Astrocyte of the spinal cord (primary cell): ENCODE results near the gene DLG3.

ENCODE experiments used
- DNase-seq: peaks from one replicate; pipeline ENCODE4 v3.0.0; 2011; ENCODE audit warnings: low read depth, low spot score
- H3K4me3 ChIP-seq: 2 replicates; pipeline ENCODE4 v1.5.1; 2011; ENCODE audit warnings: low read depth, mild to moderate bottlenecking, low read length, moderate library complexity
- in situ Hi-C: cut with HindIII; loops from 2 replicates; pipeline ENCODE4 v1.10.0; 2017; ENCODE audit warnings: low sequenced_read_pairs
- TF ChIP-seq, protein P1 (sequence below): IDR thresholded peaks from 2 replicates; pipeline ENCODE4 v1.5.1; 2012; ENCODE audit warnings: low read depth, mild to moderate bottlenecking, low read length, inconsistent platforms

Gene DLG3

DNA sequence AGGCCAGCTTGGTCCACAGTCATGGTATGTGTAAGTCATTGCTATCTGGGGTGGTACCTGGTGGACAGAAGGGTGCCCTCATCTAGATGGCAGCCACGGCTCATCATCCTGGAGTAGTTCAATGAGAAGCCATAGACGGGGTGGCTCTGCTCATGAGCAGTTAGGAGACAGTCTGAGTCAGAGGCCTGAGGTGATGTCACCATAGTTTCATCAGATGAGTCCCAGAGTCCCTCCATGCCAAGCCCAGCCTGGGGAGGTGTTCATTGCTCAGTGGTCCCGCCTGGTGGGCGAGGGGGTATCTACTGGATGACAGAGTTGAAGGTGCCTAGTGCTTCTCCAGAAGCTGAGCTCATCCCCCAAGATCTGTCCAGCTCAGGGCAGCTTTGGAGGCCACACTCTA lies 49.8 kb downstream of the DLG3 start:
- no peak overlapping the region for H3K4me3 ChIP-seq
- no peak for DNase-seq
- TF ChIP-seq, protein P1, sequence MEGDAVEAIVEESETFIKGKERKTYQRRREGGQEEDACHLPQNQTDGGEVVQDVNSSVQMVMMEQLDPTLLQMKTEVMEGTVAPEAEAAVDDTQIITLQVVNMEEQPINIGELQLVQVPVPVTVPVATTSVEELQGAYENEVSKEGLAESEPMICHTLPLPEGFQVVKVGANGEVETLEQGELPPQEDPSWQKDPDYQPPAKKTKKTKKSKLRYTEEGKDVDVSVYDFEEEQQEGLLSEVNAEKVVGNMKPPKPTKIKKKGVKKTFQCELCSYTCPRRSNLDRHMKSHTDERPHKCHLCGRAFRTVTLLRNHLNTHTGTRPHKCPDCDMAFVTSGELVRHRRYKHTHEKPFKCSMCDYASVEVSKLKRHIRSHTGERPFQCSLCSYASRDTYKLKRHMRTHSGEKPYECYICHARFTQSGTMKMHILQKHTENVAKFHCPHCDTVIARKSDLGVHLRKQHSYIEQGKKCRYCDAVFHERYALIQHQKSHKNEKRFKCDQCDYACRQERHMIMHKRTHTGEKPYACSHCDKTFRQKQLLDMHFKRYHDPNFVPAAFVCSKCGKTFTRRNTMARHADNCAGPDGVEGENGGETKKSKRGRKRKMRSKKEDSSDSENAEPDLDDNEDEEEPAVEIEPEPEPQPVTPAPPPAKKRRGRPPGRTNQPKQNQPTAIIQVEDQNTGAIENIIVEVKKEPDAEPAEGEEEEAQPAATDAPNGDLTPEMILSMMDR = no peak
- in situ Hi-C loops = no loop called here

DNA sequence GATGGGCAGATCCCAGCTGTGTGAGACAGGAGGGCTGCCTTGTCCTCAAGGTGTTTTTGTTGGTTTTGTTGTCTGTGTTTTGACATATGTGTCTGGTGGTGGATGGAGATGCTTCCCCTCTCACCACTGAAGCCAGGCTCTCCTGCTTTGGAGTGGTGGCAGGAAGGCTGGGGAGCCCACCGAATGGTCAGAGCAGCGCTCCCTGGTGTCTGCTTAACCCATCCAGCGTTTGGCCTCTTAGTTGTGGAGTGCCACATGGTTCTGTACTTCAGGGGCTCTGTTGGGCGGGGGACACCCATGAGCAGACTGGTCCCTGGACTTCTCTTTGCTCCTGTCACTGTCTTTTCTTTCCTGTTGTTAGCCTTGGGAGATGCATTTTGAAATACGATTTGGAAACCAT lies 51.9 kb downstream of the DLG3 start:
- in situ Hi-C loops = no loop called here
- no peak for DNase-seq
- no peak overlapping the region for H3K4me3 ChIP-seq
- TF ChIP-seq, protein P1 = no peak

DNA sequence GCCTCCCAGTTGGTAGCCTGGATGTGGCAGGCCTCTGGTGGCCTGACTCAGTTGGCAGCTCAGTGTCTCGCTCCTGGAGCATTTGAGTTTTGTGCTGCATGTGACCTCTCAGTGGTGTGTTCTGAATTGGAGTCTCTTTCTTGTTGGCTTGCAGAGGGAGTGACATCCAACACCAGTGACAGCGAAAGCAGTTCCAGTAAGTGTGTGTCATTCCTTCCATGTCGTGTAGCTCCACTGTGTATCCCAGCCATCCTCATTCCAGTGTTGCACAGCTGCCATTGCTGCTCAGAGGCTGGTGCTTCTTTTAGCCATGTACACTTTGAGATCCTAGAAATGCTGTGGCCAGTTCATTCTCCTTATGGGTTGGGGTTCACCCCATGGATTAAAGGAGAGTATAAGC lies 52.4 kb downstream of the DLG3 start:
- DNase-seq = no peak
- in situ Hi-C loops = no loop called here
- H3K4me3 ChIP-seq = no peak overlapping the region
- TF ChIP-seq, protein P1 = no peak

DNA sequence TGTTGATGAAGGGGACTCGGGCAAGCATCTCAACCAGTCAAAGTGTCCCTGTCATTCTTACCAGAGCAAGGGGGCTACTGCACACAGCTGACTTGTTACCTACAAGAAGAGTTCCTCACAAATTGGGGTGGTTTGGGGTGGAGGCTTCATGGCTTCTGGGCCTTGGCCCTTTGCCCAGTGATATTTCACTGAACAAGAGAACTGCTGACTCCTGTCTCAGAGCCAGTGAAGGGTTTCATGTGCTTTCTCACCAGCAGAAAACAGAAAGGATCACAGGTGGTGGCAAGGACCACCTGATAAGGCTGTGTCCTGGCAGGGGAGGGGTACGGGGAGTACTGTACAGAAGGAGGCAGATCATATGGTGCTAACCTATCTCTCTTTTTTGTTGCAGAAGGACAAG lies 53.5 kb downstream of the DLG3 start:
- TF ChIP-seq, protein P1 = no peak
- in situ Hi-C loops = no loop called here
- no peak for DNase-seq
- no peak overlapping the region for H3K4me3 ChIP-seq

DNA sequence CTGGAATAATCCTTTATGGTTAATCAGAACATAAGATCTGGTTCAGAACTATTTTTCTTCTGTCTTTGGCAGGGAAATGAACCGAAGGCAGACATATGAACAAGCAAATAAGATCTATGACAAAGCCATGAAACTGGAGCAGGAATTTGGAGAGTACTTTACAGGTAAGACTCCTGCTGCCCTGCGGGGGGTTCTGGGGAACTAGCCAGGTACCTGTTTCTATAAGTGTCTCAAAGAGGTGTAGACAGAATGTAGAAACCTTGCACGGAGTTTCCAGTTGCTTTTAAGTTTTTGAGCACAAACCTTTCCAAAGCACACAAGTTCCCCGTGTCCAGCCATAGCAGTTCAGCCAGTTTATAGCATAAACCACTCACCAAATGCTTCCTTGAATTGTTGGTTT lies 56.2 kb downstream of the DLG3 start:
- in situ Hi-C loops = no loop called here
- TF ChIP-seq, protein P1 = no peak
- DNase-seq = no peak
- no peak overlapping the region for H3K4me3 ChIP-seq

DNA sequence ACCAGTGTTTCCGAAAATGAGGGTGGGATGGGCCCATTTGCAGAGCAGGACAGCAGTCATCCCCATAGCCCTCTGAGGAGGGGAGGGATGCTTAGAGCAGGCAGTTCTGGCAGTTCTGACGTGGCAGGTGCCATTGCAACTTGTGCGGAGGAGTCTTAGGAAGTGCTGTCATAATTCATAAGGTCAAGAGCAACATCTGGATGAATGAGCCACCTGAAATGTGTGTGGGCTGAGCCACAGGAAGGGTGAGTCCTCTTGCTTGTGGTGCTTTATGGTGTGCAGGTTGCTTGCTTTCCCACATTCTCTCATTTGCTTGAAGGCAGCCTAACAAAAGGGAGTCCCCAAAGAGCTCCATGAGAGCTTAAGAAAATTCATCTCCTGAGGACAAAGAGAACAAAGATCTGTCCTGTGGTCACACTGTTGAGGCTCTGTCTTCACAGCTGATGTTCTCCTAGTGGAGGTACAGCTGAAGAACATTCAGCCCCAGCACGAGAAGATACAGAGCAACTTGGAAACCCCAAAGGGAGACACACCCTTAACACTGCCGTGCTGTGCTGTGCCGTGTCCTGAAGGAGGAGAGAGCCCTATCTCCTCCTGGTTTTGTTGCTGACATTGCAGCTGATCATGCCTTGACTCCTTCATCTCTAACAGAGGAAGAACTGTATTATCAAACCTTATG lies 60.3 kb downstream of the DLG3 start:
- in situ Hi-C loops = no loop called here
- TF ChIP-seq, protein P1 = no peak
- H3K4me3 ChIP-seq = no peak overlapping the region
- no peak for DNase-seq
